HG02642 (cell line): ENCODE results near the gene ADCY6.

Experiments used
- ATAC-seq: cut with Tn5 transposase; IDR thresholded peaks from one replicate; pipeline ENCODE4 v1.9.1; 2021; ENCODE audit warnings: mild to moderate bottlenecking; ENCODE audit not compliant: unreplicated experiment, poor library complexity

The ADCY6 gene

GRCh38 chr12:48788854-48789775, at the start of gene ADCY6:
Gene ADCY6 (minus strand): TSS chr12:48789089. CDS start chr12:48783434, 5,655 bp downstream.
- no peak for ATAC-seq

GRCh38 chr12:48838048-48838447, 49.2 kb upstream of the ADCY6 start:
- ATAC-seq, result no peak

DNA sequence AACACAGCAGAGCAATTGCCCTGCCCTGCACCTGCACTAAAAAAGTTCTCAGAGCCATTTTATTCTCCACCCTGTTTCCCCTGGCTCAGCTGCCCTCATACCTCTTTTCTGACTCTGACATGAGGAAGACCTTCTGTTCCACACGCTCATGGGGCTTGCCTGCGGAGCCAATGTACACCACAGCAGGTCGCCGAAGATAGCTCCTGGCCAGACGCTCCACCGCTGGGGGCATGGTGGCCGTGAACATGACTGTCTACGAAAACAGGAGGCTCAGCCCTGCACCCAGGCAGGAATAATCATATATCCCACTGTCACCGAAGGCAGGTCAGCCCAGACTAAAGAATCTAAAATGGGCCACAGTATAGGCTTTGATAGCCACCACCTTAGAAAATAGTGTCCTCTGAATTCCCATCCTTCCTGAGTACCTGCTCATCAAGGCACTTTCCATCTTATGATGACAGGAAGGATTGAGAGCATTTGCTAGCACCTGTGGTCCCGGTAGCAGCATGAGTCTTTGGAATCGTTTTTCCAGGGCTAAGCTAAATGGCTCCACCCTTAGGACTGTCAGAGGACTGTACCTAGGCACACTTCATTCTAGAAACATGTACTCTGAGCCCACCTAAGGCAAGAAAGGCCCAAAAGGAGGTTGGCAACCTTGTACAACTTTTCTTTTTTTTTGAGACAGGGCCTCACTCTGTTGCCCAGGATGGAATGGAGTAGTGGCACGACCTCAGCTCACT, 43.6 kb upstream of the ADCY6 start:
- no peak for ATAC-seq

DNA sequence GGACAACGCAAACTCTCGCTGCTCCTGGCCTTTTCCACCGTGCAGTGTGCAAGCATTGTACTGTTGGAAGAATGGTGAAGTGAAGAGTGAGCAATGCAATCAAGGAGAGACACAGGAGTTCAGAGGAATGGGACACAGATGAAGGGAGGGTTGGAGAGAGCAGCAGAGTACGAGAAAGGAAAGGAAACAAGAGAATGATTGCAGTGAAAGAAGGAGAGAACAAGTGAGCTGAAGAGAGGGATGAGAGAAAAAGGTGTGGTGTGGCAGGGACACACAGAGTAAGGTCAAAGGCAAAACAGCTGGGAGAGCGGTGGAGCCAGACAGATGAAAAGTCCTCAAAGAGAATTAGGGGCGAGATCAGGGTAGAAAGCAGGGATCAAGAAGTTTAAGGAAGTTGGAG, 42.4 kb upstream of the ADCY6 start:
- no peak for ATAC-seq

GRCh38 chr12:48828841-48829575, 40.1 kb upstream of the ADCY6 start:
- ATAC-seq, result no peak

GRCh38 chr12:48828293-48828692, 39.4 kb upstream of the ADCY6 start:
- ATAC-seq, result no peak

- no peak for ATAC-seq
Measured at GRCh38 chr12:48827513-48828096, 38.7 kb upstream of the ADCY6 start.

DNA sequence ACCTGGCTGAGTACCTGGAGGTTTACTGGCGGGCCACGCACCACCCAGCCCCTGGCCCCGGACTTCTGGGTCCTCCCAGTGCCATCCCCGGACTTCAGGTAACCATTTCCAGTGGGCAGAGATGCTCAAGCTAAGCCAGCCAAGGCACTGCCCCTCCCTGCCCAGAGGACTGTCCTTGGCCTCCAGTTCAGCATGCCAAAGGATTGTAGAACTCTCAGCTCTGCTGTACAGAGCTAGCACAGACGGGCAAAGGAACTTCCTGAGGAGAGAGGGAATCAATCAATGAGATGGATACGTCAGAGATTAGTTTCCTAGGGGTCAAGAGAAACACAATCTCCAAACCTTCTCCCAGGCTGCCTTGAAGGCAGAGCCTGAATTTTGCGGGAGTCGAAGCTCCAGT, 38.1 kb upstream of the ADCY6 start:
- ATAC-seq, result no peak

DNA sequence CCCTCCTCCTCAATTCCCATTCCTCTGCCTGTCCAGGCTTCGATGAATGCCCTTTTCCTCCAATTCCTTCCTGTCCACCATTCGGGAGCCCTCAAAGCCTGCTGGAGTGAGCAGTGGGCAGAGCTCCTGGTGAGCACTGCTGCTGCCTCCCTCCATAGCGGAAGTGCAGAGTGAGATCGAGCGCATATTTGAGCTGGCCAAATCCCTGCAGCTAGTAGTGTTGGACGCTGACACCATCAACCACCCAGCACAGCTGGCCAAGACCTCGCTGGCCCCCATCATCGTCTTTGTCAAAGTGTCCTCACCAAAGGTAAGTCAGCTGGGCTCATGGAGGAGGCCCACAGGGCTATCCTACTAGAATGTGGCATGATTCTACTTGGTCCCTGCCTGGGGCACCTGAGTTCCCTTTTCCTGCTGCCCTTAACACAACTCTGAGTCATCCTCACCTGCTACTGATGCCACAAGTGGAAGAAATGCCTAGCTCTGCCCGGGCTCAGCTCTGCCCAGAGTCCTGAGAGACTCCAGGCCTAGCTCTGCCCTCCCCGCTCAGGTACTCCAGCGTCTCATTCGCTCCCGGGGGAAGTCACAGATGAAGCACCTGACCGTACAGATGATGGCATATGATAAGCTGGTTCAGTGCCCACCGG, 37.4 kb upstream of the ADCY6 start:
- ATAC-seq, result no peak

- ATAC-seq, result no peak
Measured at GRCh38 chr12:48824905-48825304, 36.0 kb upstream of the ADCY6 start.

DNA sequence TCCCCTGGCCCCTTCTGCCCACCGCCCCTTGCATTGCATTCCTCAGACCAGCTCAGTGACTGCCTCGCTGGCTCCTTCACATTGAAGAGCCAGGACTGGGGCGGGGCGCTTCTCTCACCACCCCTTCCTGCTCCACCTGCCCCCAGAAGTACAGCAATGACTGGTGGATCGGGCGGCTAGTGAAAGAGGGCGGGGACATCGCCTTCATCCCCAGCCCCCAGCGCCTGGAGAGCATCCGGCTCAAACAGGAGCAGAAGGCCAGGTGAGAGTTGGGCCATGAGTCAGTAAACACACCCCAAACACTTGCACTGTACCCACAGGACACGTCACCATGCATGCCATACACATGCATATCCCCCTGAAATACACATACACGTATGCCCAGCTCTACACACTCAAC, 35.2 kb upstream of the ADCY6 start:
- ATAC-seq, result no peak

- ATAC-seq, result no peak
Measured at GRCh38 chr12:48823281-48823680, 34.4 kb upstream of the ADCY6 start.

DNA sequence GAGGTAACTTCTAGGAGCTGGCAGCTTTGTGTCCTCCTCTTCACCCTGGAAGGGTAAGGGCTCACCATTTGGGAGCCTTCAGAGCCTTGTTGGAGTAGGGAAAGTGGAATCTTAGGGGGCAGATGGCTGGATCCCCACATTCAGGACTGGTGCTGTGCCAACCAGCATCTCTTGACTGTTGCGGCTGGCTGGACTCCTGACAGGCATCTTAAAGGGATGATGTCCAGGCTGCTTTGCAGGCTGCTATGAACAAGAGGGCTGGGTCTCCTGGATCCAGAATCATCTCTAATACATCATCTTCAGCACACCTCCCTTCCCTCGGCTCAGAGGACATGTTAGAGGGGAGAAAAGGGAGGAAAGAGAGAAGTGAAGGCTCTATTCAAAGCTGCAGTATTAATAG, 33.8 kb upstream of the ADCY6 start:
- ATAC-seq, result no peak

DNA sequence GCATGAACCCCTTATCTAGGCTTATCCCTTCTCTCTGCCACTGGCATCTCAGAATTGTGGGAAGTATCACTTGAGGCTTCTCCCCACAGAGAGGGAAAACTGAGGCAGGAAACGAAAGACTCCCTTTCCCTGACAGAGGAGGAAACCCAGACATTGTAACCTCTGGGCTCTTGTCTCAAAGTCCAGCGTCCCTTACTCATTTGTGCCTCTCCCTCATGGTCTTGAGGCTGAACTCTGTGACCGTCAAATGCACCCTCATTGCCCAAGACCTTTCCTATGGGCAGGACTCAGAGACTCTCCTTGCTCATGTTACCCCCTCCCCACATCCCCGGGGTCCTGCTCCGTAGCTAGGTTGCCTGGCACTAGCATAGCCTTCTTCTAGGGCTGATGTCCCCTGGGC, 33.2 kb upstream of the ADCY6 start:
- no peak for ATAC-seq

GRCh38 chr12:48819986-48820725, 31.3 kb upstream of the ADCY6 start:
- no peak for ATAC-seq

- no peak for ATAC-seq
Measured at GRCh38 chr12:48818831-48819590, 30.1 kb upstream of the ADCY6 start.

GRCh38 chr12:48817873-48818830, 29.3 kb upstream of the ADCY6 start, which contains the start of gene CACNB3:
Gene CACNB3 (plus strand): TSS chr12:48818496. CDS start chr12:48818930, 434 bp downstream.
- ATAC-seq, result peak; percentile 37
